GM12874 (cell line): ENCODE results near the gene DOCK6.

ENCODE experiments used
- TF ChIP-seq, protein P1 (sequence below): IDR thresholded peaks from 2 replicates; pipeline ENCODE4 v1.5.1; 2011; ENCODE audit warnings: low read depth, mild to moderate bottlenecking, control low read depth, low read length, moderate library complexity; ENCODE audit not compliant: insufficient read depth

DOCK6 gene

DNA sequence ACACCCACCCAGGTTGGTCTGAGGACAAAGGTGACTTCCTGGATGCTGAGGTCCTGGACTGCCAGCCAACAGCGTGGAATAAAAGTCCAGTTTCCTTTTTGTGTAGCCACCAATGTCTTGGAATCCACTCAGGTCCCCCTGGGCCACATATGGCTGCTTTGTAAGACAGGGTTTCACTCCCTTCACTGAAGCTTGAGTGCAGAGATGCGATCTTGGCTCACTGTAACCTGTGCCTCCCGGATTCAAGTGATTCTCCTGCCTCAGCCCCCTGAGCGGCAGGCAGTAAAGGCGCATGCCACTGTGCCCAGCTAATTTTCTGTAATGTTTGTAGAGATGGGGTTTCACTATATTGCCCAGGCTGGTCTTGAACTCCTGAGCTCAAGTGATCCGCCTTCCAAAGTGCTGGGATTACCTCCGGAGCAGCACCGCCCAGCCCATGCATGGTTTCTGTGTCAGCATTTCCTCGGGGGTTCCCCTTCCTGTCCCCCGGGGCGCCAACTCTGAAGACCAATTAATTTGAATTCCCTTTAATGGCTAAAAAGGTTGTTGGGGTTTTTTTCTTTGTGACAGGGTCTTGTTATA is 82.5 kb downstream of the DOCK6 start:
- TF ChIP-seq, protein P1, sequence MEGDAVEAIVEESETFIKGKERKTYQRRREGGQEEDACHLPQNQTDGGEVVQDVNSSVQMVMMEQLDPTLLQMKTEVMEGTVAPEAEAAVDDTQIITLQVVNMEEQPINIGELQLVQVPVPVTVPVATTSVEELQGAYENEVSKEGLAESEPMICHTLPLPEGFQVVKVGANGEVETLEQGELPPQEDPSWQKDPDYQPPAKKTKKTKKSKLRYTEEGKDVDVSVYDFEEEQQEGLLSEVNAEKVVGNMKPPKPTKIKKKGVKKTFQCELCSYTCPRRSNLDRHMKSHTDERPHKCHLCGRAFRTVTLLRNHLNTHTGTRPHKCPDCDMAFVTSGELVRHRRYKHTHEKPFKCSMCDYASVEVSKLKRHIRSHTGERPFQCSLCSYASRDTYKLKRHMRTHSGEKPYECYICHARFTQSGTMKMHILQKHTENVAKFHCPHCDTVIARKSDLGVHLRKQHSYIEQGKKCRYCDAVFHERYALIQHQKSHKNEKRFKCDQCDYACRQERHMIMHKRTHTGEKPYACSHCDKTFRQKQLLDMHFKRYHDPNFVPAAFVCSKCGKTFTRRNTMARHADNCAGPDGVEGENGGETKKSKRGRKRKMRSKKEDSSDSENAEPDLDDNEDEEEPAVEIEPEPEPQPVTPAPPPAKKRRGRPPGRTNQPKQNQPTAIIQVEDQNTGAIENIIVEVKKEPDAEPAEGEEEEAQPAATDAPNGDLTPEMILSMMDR, result no peak

DNA sequence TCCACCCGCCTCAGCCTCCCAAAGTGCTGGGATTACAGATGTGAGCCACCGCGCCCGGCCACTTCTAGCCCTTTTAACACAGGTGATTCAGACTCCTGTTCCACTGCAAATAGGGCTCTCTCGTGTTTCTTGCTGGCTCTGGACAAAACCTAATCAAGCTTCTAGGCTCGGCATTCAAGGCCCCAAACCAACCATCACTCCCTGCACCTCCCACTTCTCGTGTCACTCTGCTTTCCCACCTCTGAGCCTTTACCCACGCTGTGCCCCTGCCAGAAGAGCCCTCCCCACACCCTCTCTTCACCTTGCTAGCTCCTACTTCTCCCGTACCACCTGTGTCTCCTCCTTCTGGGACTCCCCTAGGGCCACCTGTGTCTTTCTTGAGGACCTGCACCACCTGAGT is 84.7 kb downstream of the DOCK6 start:
- TF ChIP-seq, protein P1, result no peak

DNA sequence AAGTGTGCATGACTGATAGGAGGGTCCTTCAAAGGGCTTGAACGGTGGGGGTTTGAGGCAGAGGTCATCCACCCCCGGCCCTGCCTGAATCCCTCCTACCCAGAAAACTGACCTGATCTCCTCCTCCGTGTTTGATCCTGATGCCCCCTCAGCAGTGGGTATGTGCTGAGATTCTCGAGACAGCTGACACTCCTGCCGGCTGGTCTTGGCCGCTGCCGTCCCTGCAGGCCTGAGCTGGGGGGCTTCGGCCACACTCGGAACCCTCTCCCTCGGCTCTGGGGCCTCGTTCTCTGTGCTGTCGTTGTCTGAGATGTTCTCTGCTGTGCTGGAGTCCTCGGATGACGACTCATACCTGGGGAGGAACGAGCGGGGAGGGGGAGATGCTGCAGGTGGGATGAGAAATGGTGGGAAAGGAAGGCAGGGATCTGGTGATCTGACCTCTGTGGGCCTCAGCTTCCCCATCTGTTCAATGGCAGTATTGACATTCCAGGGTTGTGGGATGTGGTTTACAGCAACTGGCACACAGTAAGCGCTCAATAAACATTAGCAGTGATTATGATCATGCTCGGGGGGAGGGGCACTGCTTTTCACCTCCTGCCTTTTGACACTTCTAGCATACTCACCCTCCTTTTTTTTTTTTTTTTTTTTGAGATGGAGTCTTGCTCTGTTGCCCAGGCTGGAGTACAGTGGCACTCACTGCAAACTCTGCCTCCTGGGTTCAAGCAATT is 85.7 kb downstream of the DOCK6 start:
- TF ChIP-seq, protein P1, result no peak

DNA sequence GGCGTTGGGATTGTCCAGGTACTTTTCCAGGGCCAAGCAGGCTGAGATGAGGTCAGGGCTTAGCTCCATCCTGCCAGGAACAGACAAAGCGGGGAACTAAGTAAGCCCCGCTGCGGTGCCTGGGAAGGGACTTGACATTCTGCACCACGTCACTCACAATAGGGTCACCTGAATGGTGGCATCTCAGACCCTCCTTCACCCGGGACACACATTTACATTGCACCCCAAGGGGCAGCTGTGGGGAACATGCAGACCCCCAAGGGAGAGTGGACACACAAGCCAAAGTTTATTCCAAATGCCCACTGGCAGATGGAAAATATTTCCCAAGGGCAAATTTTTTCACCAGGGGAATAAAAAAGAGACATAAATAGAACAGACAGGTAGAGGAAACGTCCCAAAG is 86.4 kb downstream of the DOCK6 start:
- TF ChIP-seq, protein P1, result no peak

DNA sequence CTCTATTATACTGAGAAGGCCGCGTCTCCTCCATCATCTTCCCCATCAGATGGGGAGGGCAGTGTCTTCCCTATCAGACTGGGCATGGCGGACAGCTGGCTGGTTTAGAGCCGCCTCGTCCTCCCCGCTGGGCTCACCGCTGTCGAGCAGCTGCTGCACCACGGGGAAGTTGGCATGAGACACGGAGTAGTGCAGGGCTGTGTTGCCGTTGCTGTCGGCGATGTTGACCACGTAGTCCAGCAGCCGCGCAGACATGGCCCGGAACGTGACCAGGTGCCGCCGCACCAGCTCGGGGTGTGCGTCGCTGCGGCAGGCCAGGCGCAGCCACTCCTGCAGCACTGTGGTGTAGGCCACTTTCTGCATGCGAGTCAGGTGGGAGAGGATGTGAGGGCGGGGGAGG is 88.0 kb downstream of the DOCK6 start:
- TF ChIP-seq, protein P1, result no peak

DNA sequence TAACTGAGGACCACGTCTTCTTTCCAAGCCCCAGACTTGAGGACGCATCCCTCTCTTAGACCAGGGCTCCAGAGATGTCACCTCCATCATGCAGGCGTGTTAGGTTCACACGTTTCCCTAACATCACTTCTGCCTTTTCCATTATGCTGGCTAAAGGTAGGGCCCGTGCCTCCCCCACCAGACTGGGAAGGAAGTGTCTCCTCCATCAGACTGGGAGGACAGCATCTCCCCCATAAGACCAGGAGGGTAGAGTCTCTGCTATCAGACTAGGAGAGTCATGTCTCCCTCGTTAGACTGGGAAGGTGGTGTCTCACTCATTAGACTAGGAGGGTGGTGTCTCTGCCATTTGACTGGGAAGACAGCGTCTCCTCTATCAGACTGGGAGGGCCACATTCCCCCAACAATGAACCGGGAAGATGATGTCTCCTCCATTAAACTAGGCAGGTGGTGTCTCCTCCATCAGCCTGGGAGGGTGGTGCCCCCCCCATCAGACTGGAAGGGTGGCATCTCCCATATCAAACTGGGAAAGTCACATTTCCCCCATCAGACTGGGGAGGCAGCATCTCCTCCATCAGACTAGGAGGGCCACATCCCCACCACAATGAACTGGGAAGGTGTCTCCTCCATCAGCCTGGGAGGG is 88.7 kb downstream of the DOCK6 start:
- TF ChIP-seq, protein P1, result no peak

DNA sequence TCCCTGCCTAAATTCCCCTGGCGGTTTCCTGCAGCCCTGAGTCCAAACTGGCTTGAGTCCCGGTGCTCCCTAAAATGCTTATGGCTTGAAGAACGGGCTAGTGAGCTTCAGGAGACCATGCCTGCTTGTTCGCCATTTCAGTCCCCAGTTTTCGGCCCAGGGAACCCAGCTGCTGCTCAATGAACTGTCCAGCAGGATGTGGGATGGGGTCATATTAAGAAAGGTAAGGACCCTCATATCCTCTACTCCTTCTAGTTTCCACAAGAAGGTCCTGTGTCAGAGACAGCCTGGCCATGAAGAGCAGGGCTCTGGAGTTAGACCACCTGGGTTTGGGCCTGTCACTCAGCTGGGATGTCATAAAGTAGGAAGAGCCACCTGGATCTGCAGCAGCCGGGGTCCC is 89.7 kb downstream of the DOCK6 start:
- TF ChIP-seq, protein P1, result no peak
